OCI-LY3 (cell line): ENCODE measurements around the gene ENTPD2.

ENCODE experiments used
- H2AFZ ChIP-seq: fragments of 200-600, 300-600 bp; shearing (Covaris generic); 2 replicates; pipeline ENCODE4 v1.6.0; 2014; ENCODE audit warnings: antibody characterized with exemption, low read depth, low read length
- H3K27ac ChIP-seq: fragments of 200-600, 300-600 bp; sonication (generic); 2 replicates; pipeline ENCODE4 v1.5.1; 2014; ENCODE audit warnings: mild to moderate bottlenecking, low read length, moderate library complexity, mixed read lengths
- H3K27me3 ChIP-seq: fragments of 200-600, 300-600 bp; sonication (generic); 2 replicates; pipeline ENCODE4 v1.6.1; 2014; ENCODE audit warnings: low read depth, low read length, mixed read lengths
- H3K36me3 ChIP-seq: fragments of 200-600, 300-600 bp; sonication (generic); replicated peaks from 2 replicates; pipeline ENCODE3; 2014; ENCODE audit warnings: low read depth, low read length, mixed read lengths
- H3K4me1 ChIP-seq: fragments of 300-600, 200-600 bp; sonication (generic); 2 replicates; pipeline ENCODE4 v1.6.1; 2014; ENCODE audit warnings: low read length, mixed read lengths
- H3K4me2 ChIP-seq: fragments of 200-600, 300-600 bp; sonication (generic); 2 replicates; pipeline ENCODE4 v1.6.1; 2014; ENCODE audit warnings: low read length, mixed read lengths
- H3K4me3 ChIP-seq: fragments of 300-600, 200-600 bp; sonication (generic); 2 replicates; pipeline ENCODE4 v1.5.1; 2014; ENCODE audit warnings: antibody characterized with exemption, mild to moderate bottlenecking, low read length, moderate library complexity
- H3K79me2 ChIP-seq: fragments of 300-600, 200-600 bp; shearing (Covaris generic); 2 replicates; pipeline ENCODE4 v1.6.1; 2014; ENCODE audit warnings: mild to moderate bottlenecking, low read length, mixed read lengths
- H3K9ac ChIP-seq: fragments of 300-600, 200-600 bp; shearing (Covaris generic); 2 replicates; pipeline ENCODE4 v1.6.0; 2014; ENCODE audit warnings: mild to moderate bottlenecking, low read length, moderate library complexity
- H3K9me3 ChIP-seq: fragments of 200-600, 300-600 bp; shearing (Covaris generic); 2 replicates; pipeline ENCODE4 v1.6.1; 2014; ENCODE audit warnings: low read length, mixed read lengths; ENCODE audit not compliant: insufficient read depth
- H4K20me1 ChIP-seq: fragments of 200-600, 300-600 bp; sonication (generic); 2 replicates; pipeline ENCODE4 v1.6.1; 2016; ENCODE audit warnings: low read length, mixed read lengths; ENCODE audit not compliant: insufficient read depth
- EZH2phosphoT487 ChIP-seq: fragments of 200-600 bp; shearing (Covaris generic); IDR thresholded peaks from 2 replicates; pipeline ENCODE4 v1.6.1; 2018; ENCODE audit warnings: antibody characterized with exemption, mixed run types, low read depth
- TF ChIP-seq, protein P1 (sequence below): fragments of 200-600, 300-600 bp; sonication (generic); IDR thresholded peaks from 2 replicates; pipeline ENCODE4 v1.5.1; 2014; ENCODE audit warnings: antibody characterized with exemption, low read length, low read depth

Gene ENTPD2

DNA sequence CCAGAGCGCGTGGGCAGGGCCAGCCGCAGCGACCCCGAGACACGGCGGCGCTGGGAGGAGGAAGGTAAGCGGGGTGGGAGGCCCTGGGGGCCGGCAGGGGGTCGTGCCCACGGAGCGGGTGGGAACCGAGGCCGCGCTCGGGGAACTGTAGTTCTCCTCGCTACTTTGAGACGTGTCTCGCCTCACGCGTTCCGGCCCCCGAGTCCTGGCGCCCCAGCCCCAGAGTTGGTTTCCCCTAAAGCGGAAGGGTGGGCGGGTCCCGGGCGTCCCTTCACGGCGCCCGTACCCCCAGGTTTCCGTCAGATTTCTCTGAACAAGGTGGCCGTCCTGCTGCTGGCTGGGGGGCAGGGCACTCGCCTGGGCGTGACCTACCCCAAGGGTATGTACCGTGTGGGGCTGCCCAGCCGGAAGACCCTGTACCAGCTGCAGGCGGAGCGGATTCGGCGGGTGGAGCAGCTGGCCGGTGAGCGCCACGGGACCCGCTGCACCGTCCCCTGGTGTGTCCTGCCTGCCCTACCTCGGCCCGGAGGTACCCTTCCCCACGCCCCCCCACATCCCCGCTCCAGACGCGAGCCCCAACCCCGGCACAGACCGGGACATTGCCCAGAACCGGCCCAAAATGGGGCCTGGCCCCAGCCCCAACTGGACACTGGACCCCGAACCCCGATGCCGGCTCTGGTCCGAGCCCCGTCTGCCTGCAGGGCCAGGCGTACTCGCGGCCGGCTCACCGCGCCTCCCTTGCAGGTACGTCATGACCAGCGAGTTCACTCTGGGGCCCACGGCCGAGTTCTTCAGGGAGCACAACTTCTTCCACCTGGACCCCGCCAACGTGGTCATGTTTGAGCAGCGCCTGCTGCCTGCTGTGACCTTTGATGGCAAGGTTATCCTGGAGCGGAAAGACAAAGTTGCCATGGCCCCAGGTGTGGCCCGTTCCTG is 24.2 kb upstream of the ENTPD2 start:
- peaks cover 10% of the 10 kb centered on the region for H3K79me2 ChIP-seq
- H3K9me3 ChIP-seq = no peaks in the 10 kb centered on the region
- H4K20me1 ChIP-seq = peaks cover 26% of the 10 kb centered on the region
- peaks cover 15% of the 10 kb centered on the region for H3K4me1 ChIP-seq
- H3K9ac ChIP-seq = peak overlapping the region; percentile 90
- peaks cover 38% of the 10 kb centered on the region for H3K36me3 ChIP-seq
- H3K4me2 ChIP-seq = peak overlapping the region; percentile 85
- no peak overlapping the region for H2AFZ ChIP-seq
- TF ChIP-seq, protein P1, sequence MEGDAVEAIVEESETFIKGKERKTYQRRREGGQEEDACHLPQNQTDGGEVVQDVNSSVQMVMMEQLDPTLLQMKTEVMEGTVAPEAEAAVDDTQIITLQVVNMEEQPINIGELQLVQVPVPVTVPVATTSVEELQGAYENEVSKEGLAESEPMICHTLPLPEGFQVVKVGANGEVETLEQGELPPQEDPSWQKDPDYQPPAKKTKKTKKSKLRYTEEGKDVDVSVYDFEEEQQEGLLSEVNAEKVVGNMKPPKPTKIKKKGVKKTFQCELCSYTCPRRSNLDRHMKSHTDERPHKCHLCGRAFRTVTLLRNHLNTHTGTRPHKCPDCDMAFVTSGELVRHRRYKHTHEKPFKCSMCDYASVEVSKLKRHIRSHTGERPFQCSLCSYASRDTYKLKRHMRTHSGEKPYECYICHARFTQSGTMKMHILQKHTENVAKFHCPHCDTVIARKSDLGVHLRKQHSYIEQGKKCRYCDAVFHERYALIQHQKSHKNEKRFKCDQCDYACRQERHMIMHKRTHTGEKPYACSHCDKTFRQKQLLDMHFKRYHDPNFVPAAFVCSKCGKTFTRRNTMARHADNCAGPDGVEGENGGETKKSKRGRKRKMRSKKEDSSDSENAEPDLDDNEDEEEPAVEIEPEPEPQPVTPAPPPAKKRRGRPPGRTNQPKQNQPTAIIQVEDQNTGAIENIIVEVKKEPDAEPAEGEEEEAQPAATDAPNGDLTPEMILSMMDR = no peak
- no peaks in the 10 kb centered on the region for H3K27me3 ChIP-seq
- no peak overlapping the region; the same call in 1 of the 2 replicates for H3K27ac ChIP-seq
- peak overlapping the region; percentile 89 for H3K4me3 ChIP-seq

DNA sequence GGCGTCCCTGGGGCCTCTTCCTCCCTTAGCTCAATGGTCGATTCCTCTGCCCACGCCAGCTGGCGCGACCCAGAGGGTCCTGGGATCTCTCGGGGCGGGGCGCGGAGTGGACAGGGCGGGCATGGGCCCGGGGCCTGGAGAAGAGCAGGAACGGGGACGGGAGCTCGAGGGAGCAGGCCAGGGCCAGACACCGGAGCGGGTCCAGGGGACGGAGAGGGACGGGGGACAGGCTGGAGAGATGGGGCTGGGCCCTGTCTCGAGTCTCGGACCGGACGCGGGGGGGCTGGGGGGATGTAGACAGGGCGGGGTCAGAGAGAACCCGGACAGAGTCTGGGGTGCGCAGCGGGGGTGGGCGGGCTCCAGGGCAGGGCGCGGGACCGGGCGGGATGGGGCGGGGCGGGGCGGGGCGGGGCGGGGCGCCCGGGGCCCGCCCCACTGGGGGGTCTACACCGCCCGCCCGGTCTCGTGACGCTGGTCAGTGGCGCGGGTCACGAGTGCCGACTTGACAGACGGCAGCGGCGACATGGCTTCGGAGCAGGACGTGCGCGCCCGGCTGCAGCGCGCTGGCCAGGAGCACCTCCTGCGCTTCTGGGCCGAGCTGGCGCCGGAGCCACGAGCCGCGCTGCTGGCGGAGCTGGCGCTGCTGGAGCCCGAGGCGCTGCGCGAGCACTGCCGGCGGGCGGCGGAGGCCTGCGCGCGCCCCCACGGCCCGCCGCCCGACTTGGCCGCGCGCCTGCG is 23.3 kb upstream of the ENTPD2 start, which contains the start of gene UAP1L1:
TSS of gene UAP1L1 (plus strand) at position 508 of the 738 bp plus-strand sequence. CDS start at position 524, 16 bp downstream.
- Histone ChIP-seq H3K27ac (no peak within 1 kb of the TSS; the same call in 1 of the 2 replicates), H3K4me1 (peaks cover 12% of the 10 kb centered on the region), H2AFZ (peak within 1 kb of the TSS; percentile 88; the same call in 1 of the 2 replicates)

DNA sequence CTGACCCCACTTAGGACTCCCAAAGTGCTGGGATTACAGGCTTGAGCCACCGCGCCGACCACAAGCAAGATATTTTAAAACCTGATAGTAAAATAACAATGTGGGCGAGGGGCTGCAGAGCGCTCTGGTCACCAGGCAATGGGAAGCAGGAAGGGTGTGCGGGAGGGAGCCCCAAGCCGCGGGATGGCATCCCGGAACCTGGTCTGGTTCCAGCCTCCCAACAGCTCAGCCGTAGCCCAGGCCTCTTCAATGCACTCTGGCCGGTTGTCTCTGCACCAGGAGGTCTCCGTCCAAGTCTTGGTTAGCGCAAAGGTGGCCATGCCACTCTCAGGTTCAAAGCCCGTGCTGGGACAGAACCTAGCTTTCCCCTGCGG is 22.8 kb upstream of the ENTPD2 start:
- Histone ChIP-seq H3K9ac (peak overlapping the region; percentile 75), H2AFZ (peak overlapping the region; percentile 88; the same call in 1 of the 2 replicates), H4K20me1 (peaks cover 21% of the 10 kb centered on the region), H3K4me3 (peak overlapping the region; percentile 89), H3K36me3 (peaks cover 28% of the 10 kb centered on the region), H3K4me2 (peak overlapping the region; percentile 98), H3K79me2 (peaks cover 10% of the 10 kb centered on the region), H3K27me3 (no peaks in the 10 kb centered on the region), H3K27ac (no peak overlapping the region), H3K4me1 (peaks cover 12% of the 10 kb centered on the region), H3K9me3 (no peaks in the 10 kb centered on the region)
- TF ChIP-seq EZH2phosphoT487 = no peak
- TF ChIP-seq, protein P1 = no peak

More for the DNA sequence above, 23.3 kb upstream of the ENTPD2 start, which contains the start of gene UAP1L1:
- TF ChIP-seq, protein P1 = no peak
- no peak for TF ChIP-seq EZH2phosphoT487
- H3K36me3 ChIP-seq = peaks cover 32% of the 10 kb centered on the region
- H3K4me3 ChIP-seq = peak within 1 kb of the TSS; percentile 89
- H4K20me1 ChIP-seq = peaks cover 24% of the 10 kb centered on the region
- no peaks in the 10 kb centered on the region for H3K27me3 ChIP-seq
- peaks cover 10% of the 10 kb centered on the region for H3K79me2 ChIP-seq
- no peaks in the 10 kb centered on the region for H3K9me3 ChIP-seq
- H3K9ac ChIP-seq = peak within 1 kb of the TSS; percentile 90
- peak within 1 kb of the TSS; percentile 98 for H3K4me2 ChIP-seq
